GM23248 (cell line): ENCODE data around the gene PSMA5. TPM values are rescaled to one million over a fixed set of nuclear protein-coding genes. Genes with fewer than 3 reads are reported as not detected.

Source experiments
- DNase-seq: peaks from one replicate; pipeline ENCODE4 v3.0.0-alpha.2; 2015
- H2AFZ ChIP-seq: fragments of 200-600 bp; sonication (generic); 2 replicates; pipeline ENCODE4 v1.6.1; 2016; ENCODE audit warnings: antibody characterized with exemption
- H3F3A ChIP-seq: fragments of 200-600 bp; sonication (generic); 2 replicates; pipeline ENCODE4 v1.6.1; 2016; ENCODE audit warnings: mild to moderate bottlenecking, antibody characterized with exemption, mixed run types; ENCODE audit not compliant: insufficient read depth
- H3K27ac ChIP-seq: fragments of 200-600 bp; sonication (generic); 2 replicates; pipeline ENCODE4 v1.5.1; 2016; ENCODE audit warnings: mild to moderate bottlenecking
- H3K27me3 ChIP-seq: fragments of 200-600 bp; sonication (generic); replicated peaks from 2 replicates; pipeline ENCODE4 v1.6.1; 2016; ENCODE audit warnings: mild to moderate bottlenecking; ENCODE audit not compliant: insufficient read depth
- H3K36me3 ChIP-seq: fragments of 200-600 bp; sonication (generic); 2 replicates; pipeline ENCODE4 v1.6.1; 2016; ENCODE audit warnings: low read depth, mild to moderate bottlenecking
- H3K4me1 ChIP-seq: fragments of 200-600 bp; sonication (generic); 2 replicates; pipeline ENCODE4 v1.6.1; 2016; ENCODE audit warnings: mild to moderate bottlenecking; ENCODE audit not compliant: insufficient read depth
- H3K4me2 ChIP-seq: fragments of 200-600 bp; sonication (generic); one replicate; pipeline ENCODE4 v1.6.1; 2016; ENCODE audit warnings: mild to moderate bottlenecking; ENCODE audit not compliant: unreplicated experiment
- H3K4me3 ChIP-seq: fragments of 200-600 bp; sonication (generic); 2 replicates; pipeline ENCODE4 v1.5.1; 2016; ENCODE audit warnings: mild to moderate bottlenecking
- H3K79me2 ChIP-seq: fragments of 200-600 bp; sonication (generic); 2 replicates; pipeline ENCODE4 v1.6.1; 2016; ENCODE audit warnings: mild to moderate bottlenecking; ENCODE audit not compliant: insufficient read depth
- H3K9ac ChIP-seq: fragments of 200-600 bp; sonication (generic); 2 replicates; pipeline ENCODE4 v1.6.1; 2016; ENCODE audit warnings: mild to moderate bottlenecking
- H3K9me2 ChIP-seq: fragments of 200-600 bp; sonication (generic); 2 replicates; pipeline ENCODE4 v1.6.1; 2016; ENCODE audit warnings: mixed run types, mild to moderate bottlenecking, moderate library complexity; ENCODE audit not compliant: insufficient read depth
- H3K9me3 ChIP-seq: fragments of 200-600 bp; sonication (generic); one replicate; pipeline ENCODE4 v1.6.1; 2017; ENCODE audit warnings: low read depth
- H4K20me1 ChIP-seq: fragments of 200-600 bp; sonication (generic); 2 replicates; pipeline ENCODE4 v1.6.0; 2016; ENCODE audit not compliant: insufficient read depth
- EZH2 ChIP-seq: fragments of 200-600 bp; sonication (generic); IDR thresholded peaks from 2 replicates; pipeline ENCODE4 v1.6.1; 2018; ENCODE audit warnings: antibody characterized with exemption, mild to moderate bottlenecking; ENCODE audit not compliant: insufficient read depth, poor library complexity, severe bottlenecking
- EZH2phosphoT487 ChIP-seq: fragments of 200-600 bp; sonication (generic); IDR thresholded peaks from 2 replicates; pipeline ENCODE4 v1.6.1; 2018; ENCODE audit warnings: antibody characterized with exemption, moderate library complexity, mild to moderate bottlenecking, low read depth; ENCODE audit not compliant: insufficient read depth
- WGBS, 2 experiments: methylation state at CpG; one replicate each; pipeline ENCODE4 v1.1.6; 2015 to 2017; ENCODE audit warnings: low lambda C conversion rate in 2 of 2, low coverage in 1 of 2; ENCODE audit errors: missing lambda C conversion rate in 2 of 2; 5-methylcytosine and 5-hydroxymethylcytosine counted together
- in situ Hi-C: fragments of 300-500 bp; cut with MboI; formaldehyde crosslinking; loops from 2 replicates; pipeline ENCODE4 v1.15.0; 2020
- polyA plus RNA-seq: library from polyadenylated mRNA; unstranded; fragments of >200 nt; fragmentation: Nextera tagmentation; extraction: Ambion mirVana; gene quantifications from 2 replicates; pipeline ENCODE4 v1.2.1, GENCODE V29; 2016
- total RNA-seq: library from RNA; depleted of rRNA; stranded (reverse); fragments of >200 nt; shearing (Covaris generic); gene quantifications from 2 replicates; pipeline ENCODE4 v1.2.3, GENCODE V29; 2014

Gene PSMA5
- total and polyA plus RNA-seq, 2 experiments from 2014 or later = 53.7 to 94.5 TPM

- TF ChIP-seq EZH2 = no peak
- no peak for TF ChIP-seq EZH2phosphoT487
- Histone ChIP-seq H3K9ac (no peak overlapping the region), H3K9me3 (no peaks in the 10 kb centered on the region), H3K27me3 (no peaks in the 10 kb centered on the region), H3F3A (peaks cover 8% of the 10 kb centered on the region; the same call in 1 of the 2 replicates), H3K79me2 (no peaks in the 10 kb centered on the region), H3K36me3 (no peaks in the 10 kb centered on the region), H3K9me2 (no peaks in the 10 kb centered on the region), H3K4me1 (peaks cover 31% of the 10 kb centered on the region), H4K20me1 (no peaks in the 10 kb centered on the region), H3K27ac (peak overlapping the region; percentile 78), H3K4me2 (peak overlapping the region; percentile 58), H2AFZ (peak overlapping the region; percentile 65), H3K4me3 (no peak overlapping the region)
- in situ Hi-C loops = no loop called here
- WGBS, 2 experiments = 22% methylated on average over 3 of the region's 3 CpGs
- DNase-seq = peak; percentile 95
Measured at GRCh38 chr1:109438798-109439297, 12.6 kb upstream of the PSMA5 start.

GRCh38 chr1:109434484-109434883 lies 8.2 kb upstream of the PSMA5 start:
- no peak overlapping the region for H3K27ac ChIP-seq
- peaks cover 18% of the 10 kb centered on the region; the same call in 1 of the 2 replicates for H3F3A ChIP-seq
- no peaks in the 10 kb centered on the region for H4K20me1 ChIP-seq
- no peak overlapping the region for H3K9ac ChIP-seq
- H3K4me3 ChIP-seq = no peak overlapping the region
- H3K79me2 ChIP-seq = no peaks in the 10 kb centered on the region
- no peaks in the 10 kb centered on the region for H3K27me3 ChIP-seq
- in situ Hi-C loops = no loop called here
- WGBS, 2 experiments = 50 to 73% methylated on average over 1 of the region's 1 CpG
- H3K4me2 ChIP-seq = no peak overlapping the region
- no peaks in the 10 kb centered on the region for H3K9me2 ChIP-seq
- H3K9me3 ChIP-seq = no peaks in the 10 kb centered on the region
- DNase-seq = no peak
- no peak overlapping the region for H2AFZ ChIP-seq
- H3K4me1 ChIP-seq = peaks cover 26% of the 10 kb centered on the region
- TF ChIP-seq EZH2 (no peak), EZH2phosphoT487 (no peak)
- no peaks in the 10 kb centered on the region for H3K36me3 ChIP-seq

GRCh38 chr1:109433322-109433721 lies 7.1 kb upstream of the PSMA5 start:
- Histone ChIP-seq H2AFZ (no peak overlapping the region), H3K4me2 (no peak overlapping the region), H3K4me1 (peaks cover 15% of the 10 kb centered on the region), H3K27me3 (no peaks in the 10 kb centered on the region), H3K9me2 (no peaks in the 10 kb centered on the region), H3K79me2 (0 out of 2 replicates have a peak, but pooled peaks cover 6% of the 10 kb centered on the region), H3K27ac (no peak overlapping the region), H3K36me3 (no peaks in the 10 kb centered on the region), H3K9me3 (no peaks in the 10 kb centered on the region), H4K20me1 (no peaks in the 10 kb centered on the region), H3K4me3 (no peak overlapping the region), H3K9ac (no peak overlapping the region), H3F3A (peaks cover 13% of the 10 kb centered on the region; the same call in 1 of the 2 replicates)
- TF ChIP-seq EZH2 (no peak), EZH2phosphoT487 (no peak)
- WGBS, 2 experiments = 96 to 100% methylated on average over 1 of the region's 1 CpG
- DNase-seq = no peak
- in situ Hi-C loops = no loop called here

GRCh38 chr1:109432336-109432735 lies 6.1 kb upstream of the PSMA5 start:
- Histone ChIP-seq H3K4me2 (no peak overlapping the region), H3K36me3 (no peaks in the 10 kb centered on the region), H3F3A (peaks cover 13% of the 10 kb centered on the region; the same call in 1 of the 2 replicates), H3K27ac (no peak overlapping the region), H3K79me2 (peaks cover 16% of the 10 kb centered on the region), H3K4me3 (no peak overlapping the region), H2AFZ (no peak overlapping the region), H3K9me2 (no peaks in the 10 kb centered on the region), H3K27me3 (no peaks in the 10 kb centered on the region), H3K4me1 (peaks cover 18% of the 10 kb centered on the region), H3K9me3 (no peaks in the 10 kb centered on the region), H4K20me1 (no peaks in the 10 kb centered on the region), H3K9ac (no peak overlapping the region)
- DNase-seq = peak; percentile 78
- in situ Hi-C loops = no loop called here
- TF ChIP-seq EZH2phosphoT487 (no peak), EZH2 (no peak)

GRCh38 chr1:109427171-109427467 lies 871 bp upstream of the PSMA5 start:
- peaks cover 59% of the 10 kb centered on the region for H3K79me2 ChIP-seq
- H3K9me3 ChIP-seq = no peaks in the 10 kb centered on the region
- H3K27ac ChIP-seq = peak overlapping the region; percentile 80
- peak overlapping the region; percentile 97 for H3K4me3 ChIP-seq
- H3F3A ChIP-seq = peaks cover 19% of the 10 kb centered on the region
- H2AFZ ChIP-seq = peak overlapping the region; percentile 98
- peak overlapping the region; percentile 84 for H3K9ac ChIP-seq
- no peak for TF ChIP-seq EZH2
- TF ChIP-seq EZH2phosphoT487 = no peak
- no peaks in the 10 kb centered on the region for H3K9me2 ChIP-seq
- H4K20me1 ChIP-seq = no peaks in the 10 kb centered on the region
- in situ Hi-C loops = no loop called here
- DNase-seq = peak; percentile 48
- H3K4me2 ChIP-seq = peak overlapping the region; percentile 87
- H3K36me3 ChIP-seq = no peaks in the 10 kb centered on the region
- H3K4me1 ChIP-seq = peaks cover 27% of the 10 kb centered on the region
- no peaks in the 10 kb centered on the region for H3K27me3 ChIP-seq
- 8 to 11% methylated on average over 7 of the region's 7 CpGs for WGBS, 2 experiments
